Measurements from ENCODE around the gene P2RX5.

The P2RX5 gene

GRCh38 chr17:3657874-3658783 lies 37.8 kb downstream of the P2RX5 start:
- Histone ChIP-seq H3K27ac (ENCODE audit: low read length) (no peak overlapping the region), H3K36me3 (ENCODE audit: control insufficient read depth, insufficient read depth, low read length) (peaks cover 2% of the 10 kb centered on the region; the same call in 1 of the 2 replicates), H3K27me3 (ENCODE audit: control insufficient read depth, insufficient read depth, low read length) (no peaks in the 10 kb centered on the region), H3K4me3 (ENCODE audit: low read length) (no peak overlapping the region), H3K9me3 (ENCODE audit: control insufficient read depth, insufficient read depth, low read length) (no peaks in the 10 kb centered on the region), H3K4me1 (ENCODE audit: control insufficient read depth, insufficient read depth, low read length) (0 out of 2 replicates have a peak, but pooled peaks cover 2% of the 10 kb centered on the region)
- no peak for DNase-seq (ENCODE audit: low read depth, low spot score)
- no CpG with 5 or more reads among the region's 42 CpGs for WGBS (ENCODE audit: insufficient coverage, insufficient read length)

GRCh38 chr17:3657588-3657869 lies 38.4 kb downstream of the P2RX5 start:
- Histone ChIP-seq H3K36me3 (ENCODE audit: control insufficient read depth, insufficient read depth, low read length) (no peaks in the 10 kb centered on the region), H3K9me3 (ENCODE audit: control insufficient read depth, insufficient read depth, low read length) (no peaks in the 10 kb centered on the region), H3K27ac (ENCODE audit: low read length) (no peak overlapping the region), H3K4me3 (ENCODE audit: low read length) (no peak overlapping the region), H3K4me1 (ENCODE audit: control insufficient read depth, insufficient read depth, low read length) (0 out of 2 replicates have a peak, but pooled peaks cover 2% of the 10 kb centered on the region), H3K27me3 (ENCODE audit: control insufficient read depth, insufficient read depth, low read length) (no peaks in the 10 kb centered on the region)
- no CpG with 5 or more reads among the region's 7 CpGs for WGBS (ENCODE audit: insufficient coverage, insufficient read length)
- DNase-seq (ENCODE audit: low read depth, low spot score): no peak

- no peak overlapping the region for H3K27ac ChIP-seq (ENCODE audit: low read length)
- no peaks in the 10 kb centered on the region for H3K9me3 ChIP-seq (ENCODE audit: control insufficient read depth, insufficient read depth, low read length)
- H3K36me3 ChIP-seq (ENCODE audit: control insufficient read depth, insufficient read depth, low read length): no peaks in the 10 kb centered on the region
- H3K27me3 ChIP-seq (ENCODE audit: control insufficient read depth, insufficient read depth, low read length): no peaks in the 10 kb centered on the region
- no peak for DNase-seq (ENCODE audit: low read depth, low spot score)
- no peak overlapping the region for H3K4me3 ChIP-seq (ENCODE audit: low read length)
- WGBS (ENCODE audit: insufficient coverage, insufficient read length): no CpG with 5 or more reads among the region's 16 CpGs
- H3K4me1 ChIP-seq (ENCODE audit: control insufficient read depth, insufficient read depth, low read length): 0 out of 2 replicates have a peak, but pooled peaks cover 2% of the 10 kb centered on the region
These were observed 39.0 kb downstream of the P2RX5 start for GRCh38 chr17:3656755-3657587.

- Histone ChIP-seq H3K4me3 (ENCODE audit: low read length) (no peak overlapping the region), H3K4me1 (ENCODE audit: control insufficient read depth, insufficient read depth, low read length) (0 out of 2 replicates have a peak, but pooled peaks cover 2% of the 10 kb centered on the region), H3K27me3 (ENCODE audit: control insufficient read depth, insufficient read depth, low read length) (no peaks in the 10 kb centered on the region), H3K36me3 (ENCODE audit: control insufficient read depth, insufficient read depth, low read length) (no peaks in the 10 kb centered on the region), H3K27ac (ENCODE audit: low read length) (no peak overlapping the region), H3K9me3 (ENCODE audit: control insufficient read depth, insufficient read depth, low read length) (no peaks in the 10 kb centered on the region)
- WGBS (ENCODE audit: insufficient coverage, insufficient read length): no CpG with 5 or more reads among the region's 16 CpGs
- no peak for DNase-seq (ENCODE audit: low read depth, low spot score)
These were observed 39.6 kb downstream of the P2RX5 start for GRCh38 chr17:3656353-3656752.

GRCh38 chr17:3655766-3656165 lies 40.2 kb downstream of the P2RX5 start:
- DNase-seq (ENCODE audit: low read depth, low spot score): no peak
- H3K4me1 ChIP-seq (ENCODE audit: control insufficient read depth, insufficient read depth, low read length): 0 out of 2 replicates have a peak, but pooled peaks cover 2% of the 10 kb centered on the region
- no peaks in the 10 kb centered on the region for H3K36me3 ChIP-seq (ENCODE audit: control insufficient read depth, insufficient read depth, low read length)
- no peaks in the 10 kb centered on the region for H3K27me3 ChIP-seq (ENCODE audit: control insufficient read depth, insufficient read depth, low read length)
- H3K27ac ChIP-seq (ENCODE audit: low read length): no peak overlapping the region
- H3K9me3 ChIP-seq (ENCODE audit: control insufficient read depth, insufficient read depth, low read length): no peaks in the 10 kb centered on the region
- H3K4me3 ChIP-seq (ENCODE audit: low read length): no peak overlapping the region
- WGBS (ENCODE audit: insufficient coverage, insufficient read length): no CpG with 5 or more reads among the region's 11 CpGs

- no CpG with 5 or more reads among the region's 20 CpGs for WGBS (ENCODE audit: insufficient coverage, insufficient read length)
- Histone ChIP-seq H3K36me3 (ENCODE audit: control insufficient read depth, insufficient read depth, low read length) (0 out of 2 replicates have a peak, but pooled peaks cover 2% of the 10 kb centered on the region), H3K4me1 (ENCODE audit: control insufficient read depth, insufficient read depth, low read length) (no peaks in the 10 kb centered on the region), H3K27me3 (ENCODE audit: control insufficient read depth, insufficient read depth, low read length) (no peaks in the 10 kb centered on the region), H3K27ac (ENCODE audit: low read length) (no peak overlapping the region), H3K9me3 (ENCODE audit: control insufficient read depth, insufficient read depth, low read length) (no peaks in the 10 kb centered on the region), H3K4me3 (ENCODE audit: low read length) (no peak overlapping the region)
- no peak for DNase-seq (ENCODE audit: low read depth, low spot score)
These were observed 48.0 kb downstream of the P2RX5 start for GRCh38 chr17:3647769-3648555.

- no peak overlapping the region for H3K4me3 ChIP-seq (ENCODE audit: low read length)
- H3K27ac ChIP-seq (ENCODE audit: low read length): no peak overlapping the region
- no peaks in the 10 kb centered on the region for H3K9me3 ChIP-seq (ENCODE audit: control insufficient read depth, insufficient read depth, low read length)
- no peaks in the 10 kb centered on the region for H3K27me3 ChIP-seq (ENCODE audit: control insufficient read depth, insufficient read depth, low read length)
- WGBS (ENCODE audit: insufficient coverage, insufficient read length): no CpG with 5 or more reads among the region's 12 CpGs
- H3K36me3 ChIP-seq (ENCODE audit: control insufficient read depth, insufficient read depth, low read length): 0 out of 2 replicates have a peak, but pooled peaks cover 2% of the 10 kb centered on the region
- DNase-seq (ENCODE audit: low read depth, low spot score): no peak
- no peaks in the 10 kb centered on the region for H3K4me1 ChIP-seq (ENCODE audit: control insufficient read depth, insufficient read depth, low read length)
These were observed 48.7 kb downstream of the P2RX5 start for GRCh38 chr17:3647251-3647650.

GRCh38 chr17:3645310-3645709 lies 50.6 kb downstream of the P2RX5 start:
- no peaks in the 10 kb centered on the region for H3K9me3 ChIP-seq (ENCODE audit: control insufficient read depth, insufficient read depth, low read length)
- no peak overlapping the region for H3K4me3 ChIP-seq (ENCODE audit: low read length)
- H3K27ac ChIP-seq (ENCODE audit: low read length): no peak overlapping the region
- peaks cover 3% of the 10 kb centered on the region; the same call in 1 of the 2 replicates for H3K4me1 ChIP-seq (ENCODE audit: control insufficient read depth, insufficient read depth, low read length)
- H3K27me3 ChIP-seq (ENCODE audit: control insufficient read depth, insufficient read depth, low read length): no peaks in the 10 kb centered on the region
- WGBS (ENCODE audit: insufficient coverage, insufficient read length): no CpG with 5 or more reads among the region's 5 CpGs
- 0 out of 2 replicates have a peak, but pooled peaks cover 2% of the 10 kb centered on the region for H3K36me3 ChIP-seq (ENCODE audit: control insufficient read depth, insufficient read depth, low read length)
- no peak for DNase-seq (ENCODE audit: low read depth, low spot score)

GRCh38 chr17:3643889-3644349 lies 52.0 kb downstream of the P2RX5 start:
- WGBS (ENCODE audit: insufficient coverage, insufficient read length): no CpG with 5 or more reads among the region's 4 CpGs
- Histone ChIP-seq H3K27me3 (ENCODE audit: control insufficient read depth, insufficient read depth, low read length) (no peaks in the 10 kb centered on the region), H3K4me1 (ENCODE audit: control insufficient read depth, insufficient read depth, low read length) (peaks cover 3% of the 10 kb centered on the region; the same call in 1 of the 2 replicates), H3K36me3 (ENCODE audit: control insufficient read depth, insufficient read depth, low read length) (0 out of 2 replicates have a peak, but pooled peaks cover under 1% of the 10 kb centered on the region), H3K27ac (ENCODE audit: low read length) (no peak overlapping the region), H3K4me3 (ENCODE audit: low read length) (no peak overlapping the region), H3K9me3 (ENCODE audit: control insufficient read depth, insufficient read depth, low read length) (no peaks in the 10 kb centered on the region)
- DNase-seq (ENCODE audit: low read depth, low spot score): no peak
